ENCODE measurements around the gene TTC34.
"Not testable (repeated sequence)": the region's sequence is repeated elsewhere in the genome, so short reads cannot be mapped to it uniquely, and the experiment has no call there.

- not testable (repeated sequence) for TF ChIP-seq SAFB2 (IDR thresholded peaks at IDR 0.05; ENCODE audit: borderline replicate concordance, low read depth, low read length, severe bottlenecking); STAT5B (CRISPR knock-in tag; IDR thresholded peaks at IDR 0.05); YY1 (IDR thresholded peaks at IDR 0.05; ENCODE audit: borderline replicate concordance in 1 of 3, control insufficient read depth in 1 of 3, extremely low read depth in 1 of 3, insufficient read depth in 3 of 3, insufficient read length in 1 of 3, insufficient replicate concordance in 2 of 3, low read depth in 1 of 3, low read length in 2 of 3)
Measured at GRCh38 chr1:2694796-2695195, 106.7 kb downstream of the TTC34 start.
